Endothelial cell of umbilical vein (primary cell): ENCODE data around the gene NBL1. TPM values are rescaled to one million over a fixed set of nuclear protein-coding genes. Genes with fewer than 3 reads are reported as not detected.

Experiments used
- BruUV-seq: library from RNA; stranded (reverse); fragments of 400-500 nt; replicated peaks from 2 replicates; lab custom pipeline; 2021; lab: Mats Ljungman, UMichigan
- CTCF ChIA-PET: fragments of 300-600, 350-600 bp; sonication (Branson Sonifier 250); formaldehyde crosslinking; loops from one replicate; lab custom pipeline; 2021; ENCODE audit warnings: antibody characterized with exemption, inconsistent platforms; lab: Charles Lee
- POLR2A ChIA-PET: fragments of 300-600, 350-600 bp; sonication (Branson Sonifier 250); formaldehyde crosslinking; loops from one replicate; lab custom pipeline; 2021; ENCODE audit warnings: antibody characterized with exemption, inconsistent platforms; lab: Charles Lee
- DNase-seq: peaks from one replicate; pipeline ENCODE4 v3.0.0-alpha.2; 2011; ENCODE audit warnings: low read depth, low spot score
- FAIRE-seq: peaks from 2 replicates; lab custom pipeline; 2011; peaks lifted over from hg19 to GRCh38; lab: Jason Lieb, UNC
- H2AFZ ChIP-seq: 2 replicates; pipeline ENCODE4 v1.6.0; 2012; ENCODE audit warnings: low read depth, low read length, control low read depth, inconsistent platforms
- H3K27ac ChIP-seq: 2 replicates; pipeline ENCODE4 v1.5.1; 2011; ENCODE audit warnings: low read depth, mild to moderate bottlenecking, control low read depth, low read length, moderate library complexity; ENCODE audit not compliant: insufficient read depth
- H3K27me3 ChIP-seq, 2 experiments: 2 replicates each; pipeline versions ENCODE4 v1.6.0 to v1.6.1; 2011; ENCODE audit warnings: low read length in 2 of 2, mixed read lengths in 1 of 2; ENCODE audit not compliant: control insufficient read depth in 2 of 2, insufficient read depth in 2 of 2
- H3K36me3 ChIP-seq, 2 experiments: 2 replicates in 1 of 2; 3 replicates in 1 of 2; pipeline ENCODE4 v1.5.1; 2011; ENCODE audit warnings: low read length in 2 of 2, mild to moderate bottlenecking in 1 of 2, moderate library complexity in 1 of 2; ENCODE audit not compliant: control insufficient read depth in 2 of 2, insufficient read depth in 2 of 2; ENCODE audit errors: extremely low read depth in 1 of 2
- H3K4me1 ChIP-seq: 3 replicates; pipeline ENCODE4 v1.5.1; 2011; ENCODE audit warnings: mild to moderate bottlenecking, low read length; ENCODE audit not compliant: control insufficient read depth, insufficient read depth; ENCODE audit errors: extremely low read depth
- H3K4me2 ChIP-seq: 2 replicates; pipeline ENCODE4 v1.6.1; 2011; ENCODE audit warnings: low read length, control low read depth, mixed read lengths; ENCODE audit not compliant: insufficient read depth
- H3K4me3 ChIP-seq, 3 experiments: fragments of 200-600 bp in 1 of 3; sonication (generic), shearing (Covaris generic) in 1 of 3; replicated peaks in 1 of 3; 2 replicates each; pipeline ENCODE4 v1.5.1; 2011 to 2016; ENCODE audit warnings: control low read depth in 3 of 3, low read length in 3 of 3, mild to moderate bottlenecking in 2 of 3, inconsistent platforms in 1 of 3, low read depth in 1 of 3, moderate library complexity in 1 of 3; ENCODE audit not compliant: insufficient read depth in 1 of 3
- H3K79me2 ChIP-seq: 2 replicates; pipeline ENCODE4 v1.6.0; 2012; ENCODE audit warnings: low read length, inconsistent platforms; ENCODE audit not compliant: control insufficient read depth, insufficient read depth
- H3K9ac ChIP-seq: replicated peaks from 2 replicates; pipeline ENCODE3; 2011; ENCODE audit warnings: low read length, control low read depth; ENCODE audit not compliant: insufficient read depth; ENCODE audit errors: extremely low read depth
- H3K9me1 ChIP-seq: replicated peaks from 3 replicates; pipeline ENCODE4 v1.6.0; 2011; ENCODE audit warnings: mild to moderate bottlenecking, low read length; ENCODE audit not compliant: control insufficient read depth, insufficient read depth; ENCODE audit errors: extremely low read depth
- H3K9me3 ChIP-seq: replicated peaks from 2 replicates; pipeline ENCODE4 v1.5.1; 2012; ENCODE audit warnings: low read length, inconsistent platforms; ENCODE audit not compliant: control insufficient read depth, insufficient read depth
- H4K20me1 ChIP-seq: replicated peaks from 2 replicates; pipeline ENCODE3; 2011; ENCODE audit warnings: mild to moderate bottlenecking, low read length; ENCODE audit not compliant: control insufficient read depth, insufficient read depth; ENCODE audit errors: extremely low read depth
- EZH2 ChIP-seq: IDR thresholded peaks from 2 replicates; pipeline ENCODE4 v1.6.1; 2012; ENCODE audit warnings: borderline replicate concordance, low read depth, mild to moderate bottlenecking, moderate library complexity, low read length, inconsistent platforms; ENCODE audit not compliant: severe bottlenecking
- FOS ChIP-seq: IDR thresholded peaks from 2 replicates; pipeline ENCODE4 v1.6.1; 2011; ENCODE audit warnings: mild to moderate bottlenecking, low read length, moderate library complexity, borderline replicate concordance; ENCODE audit not compliant: insufficient read depth
- GATA2 ChIP-seq: IDR thresholded peaks from 2 replicates; pipeline ENCODE4 v1.7.0; 2011; ENCODE audit warnings: low read depth, mild to moderate bottlenecking, moderate library complexity, mixed read lengths, low read length; ENCODE audit not compliant: insufficient read length, insufficient read depth
- JUN ChIP-seq: IDR thresholded peaks from 2 replicates; pipeline ENCODE4 v1.6.1; 2011; ENCODE audit warnings: borderline replicate concordance, low read depth; ENCODE audit not compliant: insufficient read length, insufficient read depth
- MAX ChIP-seq: IDR thresholded peaks from 2 replicates; pipeline ENCODE4 v1.6.1; 2011; ENCODE audit not compliant: insufficient read depth, insufficient read length
- MYC ChIP-seq: IDR thresholded peaks from one replicate; pipeline ENCODE4 v1.6.1; 2011; ENCODE audit warnings: mild to moderate bottlenecking, low read depth, low read length
- POLR2A ChIP-seq: IDR thresholded peaks from 2 replicates; pipeline ENCODE4 v1.6.1; 2012; ENCODE audit warnings: low read depth, mild to moderate bottlenecking, control low read depth, low read length
- POLR2AphosphoS5 ChIP-seq: IDR thresholded peaks from 2 replicates; pipeline ENCODE4 v1.6.1; 2012; ENCODE audit warnings: low read depth, mild to moderate bottlenecking, control low read depth, low read length, moderate library complexity; ENCODE audit not compliant: insufficient read depth
- dilution Hi-C: fragments of 300-500 bp; cut with MboI; formaldehyde crosslinking; loops from one replicate; pipeline ENCODE4 v1.15.0; 2019; ENCODE audit warnings: low sequenced_read_pairs; ENCODE audit not compliant: extremely low pct_ligation_motif_present
- intact Hi-C: fragments of 100-400 bp; cut with micrococcal nuclease; formaldehyde crosslinking; loops from one replicate; pipeline ENCODE4 v1.10.0; 2022
- polyA plus RNA-seq, 4 experiments: library from polyadenylated mRNA; depleted of rRNA in 3 of 4; stranded (reverse) in 3 of 4; unstranded in 1 of 4; fragments of >200 nt; gene quantifications; 2 replicates each; pipeline versions ENCODE4 v1.2.1 to v1.2.3, GENCODE V29; 2011 to 2012; ENCODE audit warnings: missing spikeins in 1 of 4
- total RNA-seq: library from RNA; stranded (reverse); gene quantifications from 2 replicates; pipeline ENCODE4 v1.2.3, GENCODE V29; 2021
- TF ChIP-seq, protein P1 (sequence below), 2 donors: IDR thresholded peaks; 1 replicate in 1 of 2; 2 replicates in 1 of 2; pipeline ENCODE4 v1.5.1; 2011; ENCODE audit warnings: low read length in 2 of 2, mild to moderate bottlenecking in 2 of 2, moderate library complexity in 2 of 2, control low read depth in 1 of 2, inconsistent platforms in 1 of 2, low read depth in 1 of 2; ENCODE audit not compliant: insufficient read depth in 1 of 2; ENCODE audit errors: extremely low read depth in 1 of 2

Gene NBL1
- total and polyA plus RNA-seq, 2 donors (not counting 3 experiments of a cell fraction or from before 2014, with no cell fraction given) = 36.2 to 40.5 TPM

DNA sequence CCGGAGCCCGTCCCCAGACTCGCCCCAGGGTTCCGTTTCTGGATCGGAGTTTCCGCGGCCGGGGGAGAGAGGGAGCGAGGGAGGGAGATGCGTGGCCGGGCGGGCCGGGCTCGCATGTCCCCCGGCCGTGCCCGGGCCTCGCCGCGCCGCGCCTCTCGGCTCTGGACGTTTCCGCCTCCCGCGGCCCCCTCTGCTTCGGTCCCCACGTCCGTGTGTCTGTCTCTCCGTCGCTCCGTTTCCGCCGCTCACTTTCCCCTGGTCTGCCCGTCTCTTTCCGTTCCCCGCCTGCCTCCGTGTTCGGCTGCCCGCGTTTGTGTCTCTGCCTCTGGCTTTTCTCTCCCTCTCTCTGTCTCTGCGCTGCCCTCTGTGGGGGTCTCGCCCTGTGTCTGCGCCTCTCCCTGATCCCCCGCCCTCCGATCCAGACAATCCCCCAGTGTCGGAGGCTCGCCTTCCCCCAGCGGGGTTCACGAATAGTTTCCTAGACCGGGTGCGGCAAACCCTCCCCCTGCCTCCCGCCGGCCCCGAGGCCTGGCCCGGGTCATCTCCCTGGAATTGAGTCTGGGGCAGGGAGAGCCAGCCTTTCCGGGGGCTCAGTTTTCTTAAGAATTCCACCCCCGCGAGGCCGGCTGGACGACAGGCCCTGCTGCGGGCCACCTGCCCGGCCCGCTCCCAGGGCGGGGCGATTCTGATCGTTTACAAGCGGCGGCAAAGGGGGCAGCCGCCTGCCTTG lies 735 bp downstream of the NBL1 start:
- H3K9me3 ChIP-seq = no peaks in the 10 kb centered on the region
- CTCF ChIA-PET = interaction anchor here (1.1 to 4.7 kb wide), 5 partner anchors 9 to 254 kb away, joined by 3 to 21 read pairs (median 7); no protein-coding TSS in a partner anchor
- peaks cover 12% of the 10 kb centered on the region for H3K4me1 ChIP-seq
- peak overlapping the region; percentile 18 for H3K4me2 ChIP-seq
- intact Hi-C loops (loop anchor here (1.0 to 2.0 kb wide), 3 partner anchors 49 to 206 kb away; a partner anchor contains a TSS), dilution Hi-C loops (loop anchor here (25.0 kb wide), 1 partner anchor 233 kb away; no protein-coding TSS in a partner anchor)
- DNase-seq = peak; percentile 24
- TF ChIP-seq MAX = no peak
- no peak for TF ChIP-seq MYC
- TF ChIP-seq JUN = no peak
- TF ChIP-seq POLR2A = no peak
- no peak for TF ChIP-seq POLR2AphosphoS5
- TF ChIP-seq GATA2 = no peak
- no peak for TF ChIP-seq FOS
- no peak for TF ChIP-seq EZH2
- TF ChIP-seq, protein P1, sequence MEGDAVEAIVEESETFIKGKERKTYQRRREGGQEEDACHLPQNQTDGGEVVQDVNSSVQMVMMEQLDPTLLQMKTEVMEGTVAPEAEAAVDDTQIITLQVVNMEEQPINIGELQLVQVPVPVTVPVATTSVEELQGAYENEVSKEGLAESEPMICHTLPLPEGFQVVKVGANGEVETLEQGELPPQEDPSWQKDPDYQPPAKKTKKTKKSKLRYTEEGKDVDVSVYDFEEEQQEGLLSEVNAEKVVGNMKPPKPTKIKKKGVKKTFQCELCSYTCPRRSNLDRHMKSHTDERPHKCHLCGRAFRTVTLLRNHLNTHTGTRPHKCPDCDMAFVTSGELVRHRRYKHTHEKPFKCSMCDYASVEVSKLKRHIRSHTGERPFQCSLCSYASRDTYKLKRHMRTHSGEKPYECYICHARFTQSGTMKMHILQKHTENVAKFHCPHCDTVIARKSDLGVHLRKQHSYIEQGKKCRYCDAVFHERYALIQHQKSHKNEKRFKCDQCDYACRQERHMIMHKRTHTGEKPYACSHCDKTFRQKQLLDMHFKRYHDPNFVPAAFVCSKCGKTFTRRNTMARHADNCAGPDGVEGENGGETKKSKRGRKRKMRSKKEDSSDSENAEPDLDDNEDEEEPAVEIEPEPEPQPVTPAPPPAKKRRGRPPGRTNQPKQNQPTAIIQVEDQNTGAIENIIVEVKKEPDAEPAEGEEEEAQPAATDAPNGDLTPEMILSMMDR (IDR thresholded peaks at IDR 0.05; ENCODE audit: extremely low read depth in 1 of 2, insufficient read depth in 1 of 2, low read depth in 1 of 2, low read length in 2 of 2) = no peak
- H4K20me1 ChIP-seq = no peaks in the 10 kb centered on the region
- peaks cover 0 to 1% of the 10 kb centered on the region in 2 experiments for H3K27me3 ChIP-seq
- no peaks in the 10 kb centered on the region for H3K36me3 ChIP-seq
- H3K4me3 ChIP-seq = peak overlapping the region; percentile 29 to 49 (median 31)
- peak overlapping the region; percentile 19 for H2AFZ ChIP-seq
- peak overlapping the region; percentile 20 for H3K9ac ChIP-seq
- TSS peak; percentile 34 for BruUV-seq
- no peaks in the 10 kb centered on the region for H3K9me1 ChIP-seq
- no peak overlapping the region for H3K27ac ChIP-seq
- H3K79me2 ChIP-seq = peaks cover 6% of the 10 kb centered on the region
- peak; percentile 59 for FAIRE-seq
- POLR2A ChIA-PET = no interaction called here
